SK-N-SH treated with all-trans-retinoic acid at 6 μM for 48 hours (cell line): ENCODE data around the gene PCDH15.

Source experiments
- ATAC-seq: fragments of 200-7000 bp; cut with Tn5 transposase; 3 replicates; pipeline ENCODE4 v1.9.1; 2020; ENCODE audit warnings: mild to moderate bottlenecking, moderate library complexity
- ARNTL ChIP-seq: fragments of 450-650 bp; formaldehyde crosslinking; IDR thresholded peaks from 2 replicates; pipeline ENCODE4 v1.5.0; 2020; ENCODE audit warnings: low read depth, mild to moderate bottlenecking, moderate library complexity, borderline replicate concordance
- BACH2 ChIP-seq: fragments of 250-450 bp; sonication (Bioruptor Pico); IDR thresholded peaks from 2 replicates; pipeline ENCODE4 v1.9.0; 2021; ENCODE audit warnings: mild to moderate bottlenecking, borderline replicate concordance
- ESRRG ChIP-seq: fragments of 250-450 bp; sonication (Bioruptor Pico); IDR thresholded peaks from 2 replicates; pipeline ENCODE4 v1.6.1; 2021; ENCODE audit warnings: mild to moderate bottlenecking
- GLIS3 ChIP-seq: fragments of 250-450 bp; sonication (Bioruptor Pico); IDR thresholded peaks from 2 replicates; pipeline ENCODE4 v1.5.0; 2020; ENCODE audit warnings: mild to moderate bottlenecking, moderate library complexity
- ISL1 ChIP-seq: fragments of 250-450 bp; sonication (Bioruptor Pico); IDR thresholded peaks from 2 replicates; pipeline ENCODE4 v2.1.2; 2022; ENCODE audit warnings: mild to moderate bottlenecking, moderate library complexity
- OSR1 ChIP-seq: fragments of 250-450 bp; sonication (Bioruptor Pico); IDR thresholded peaks from 2 replicates; pipeline ENCODE4 v1.8.0; 2022; ENCODE audit warnings: moderate library complexity, mild to moderate bottlenecking, inconsistent platforms
- PPARA ChIP-seq: fragments of 250-450 bp; sonication (Bioruptor Pico); IDR thresholded peaks from 2 replicates; pipeline ENCODE4 v1.5.0; 2020; ENCODE audit warnings: mild to moderate bottlenecking, borderline replicate concordance
- SNAI2 ChIP-seq: fragments of 250-450 bp; sonication (Bioruptor Pico); IDR thresholded peaks from 2 replicates; pipeline ENCODE4 v1.5.0; 2020; ENCODE audit warnings: mild to moderate bottlenecking, moderate library complexity
- TCF4 ChIP-seq: fragments of 250-450 bp; sonication (Bioruptor Pico); IDR thresholded peaks from 2 replicates; pipeline ENCODE4 v1.8.0; 2021; ENCODE audit warnings: mild to moderate bottlenecking, moderate library complexity, borderline replicate concordance
- TOX ChIP-seq: fragments of 250-450 bp; sonication (Bioruptor Pico); IDR thresholded peaks from 2 replicates; pipeline ENCODE4 v1.8.0; 2021; ENCODE audit warnings: mild to moderate bottlenecking, moderate library complexity, borderline replicate concordance
- ZC3H10 ChIP-seq: fragments of 250-450 bp; sonication (Bioruptor Pico); IDR thresholded peaks from 2 replicates; pipeline ENCODE4 v1.5.1; 2021; ENCODE audit warnings: mild to moderate bottlenecking, moderate library complexity
- ZFP3 ChIP-seq: fragments of 250-450 bp; sonication (Bioruptor Pico); IDR thresholded peaks from 2 replicates; pipeline ENCODE4 v1.5.0; 2020; ENCODE audit warnings: mild to moderate bottlenecking, moderate library complexity
- ZFP30 ChIP-seq: fragments of 450-650 bp; formaldehyde crosslinking; IDR thresholded peaks from 2 replicates; pipeline ENCODE4 v1.5.0; 2022; ENCODE audit warnings: mild to moderate bottlenecking, moderate library complexity
- ZNF565 ChIP-seq: fragments of 450-650 bp; formaldehyde crosslinking; conservative IDR thresholded peaks from 2 replicates; pipeline ENCODE4 v1.5.0; 2020; ENCODE audit warnings: low read depth, mild to moderate bottlenecking, moderate library complexity
- ZNF70 ChIP-seq: fragments of 450-650 bp; formaldehyde crosslinking; IDR thresholded peaks from 2 replicates; pipeline ENCODE4 v1.5.0; 2020; ENCODE audit warnings: mild to moderate bottlenecking, moderate library complexity
- ZNF8 ChIP-seq: fragments of 450-650 bp; formaldehyde crosslinking; IDR thresholded peaks from 2 replicates; pipeline ENCODE4 v1.5.0; 2020; ENCODE audit warnings: mild to moderate bottlenecking, moderate library complexity
- TF ChIP-seq, protein P1 (sequence below): fragments of 250-450 bp; sonication (Bioruptor Pico); IDR thresholded peaks from 2 replicates; pipeline ENCODE4 v1.8.0; 2020; ENCODE audit warnings: mild to moderate bottlenecking, moderate library complexity, borderline replicate concordance
- TF ChIP-seq, protein P2 (sequence below): fragments of 250-450 bp; sonication (Bioruptor Pico); IDR thresholded peaks from 2 replicates; pipeline ENCODE4 v1.5.1; 2021; ENCODE audit warnings: mild to moderate bottlenecking, moderate library complexity
- TF ChIP-seq, protein P3 (sequence below): fragments of 250-450 bp; sonication (Bioruptor Pico); IDR thresholded peaks from 2 replicates; pipeline ENCODE4 v1.5.0; 2020; ENCODE audit warnings: mild to moderate bottlenecking, moderate library complexity
- TF ChIP-seq, protein P4 (sequence below): fragments of 250-450 bp; sonication (Bioruptor Pico); IDR thresholded peaks from 2 replicates; pipeline ENCODE4 v1.5.1; 2020; ENCODE audit warnings: low read depth, mild to moderate bottlenecking, moderate library complexity

The PCDH15 gene

DNA sequence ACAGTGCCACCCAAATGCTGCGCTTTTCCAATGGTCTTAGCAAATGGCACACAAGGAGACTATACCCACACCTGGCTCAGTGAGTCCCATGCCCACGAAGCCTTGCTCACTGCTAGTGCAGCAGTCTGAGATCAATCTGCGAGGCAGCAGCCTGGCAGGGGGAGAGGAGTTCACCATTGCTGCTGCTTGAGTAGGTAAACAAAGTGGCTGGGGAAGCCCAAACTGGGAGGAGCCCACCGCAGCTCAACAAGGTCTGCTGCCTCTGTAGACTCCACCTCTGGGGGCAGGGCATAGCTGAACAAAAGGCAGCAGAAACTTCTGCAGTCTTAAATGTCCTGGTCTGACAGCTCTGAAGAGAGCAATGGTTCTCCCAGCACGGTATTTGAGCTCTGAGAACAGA, 891.2 kb downstream of the PCDH15 start:
- TF ChIP-seq BACH2 (CRISPR knock-in tag) (no peak), ESRRG (CRISPR knock-in tag) (no peak), TOX (CRISPR knock-in tag) (no peak), ZNF70 (CRISPR knock-in tag) (no peak), OSR1 (CRISPR knock-in tag) (no peak), ZFP3 (CRISPR knock-in tag) (no peak), ZNF8 (CRISPR knock-in tag) (no peak)
- TF ChIP-seq, protein P1, sequence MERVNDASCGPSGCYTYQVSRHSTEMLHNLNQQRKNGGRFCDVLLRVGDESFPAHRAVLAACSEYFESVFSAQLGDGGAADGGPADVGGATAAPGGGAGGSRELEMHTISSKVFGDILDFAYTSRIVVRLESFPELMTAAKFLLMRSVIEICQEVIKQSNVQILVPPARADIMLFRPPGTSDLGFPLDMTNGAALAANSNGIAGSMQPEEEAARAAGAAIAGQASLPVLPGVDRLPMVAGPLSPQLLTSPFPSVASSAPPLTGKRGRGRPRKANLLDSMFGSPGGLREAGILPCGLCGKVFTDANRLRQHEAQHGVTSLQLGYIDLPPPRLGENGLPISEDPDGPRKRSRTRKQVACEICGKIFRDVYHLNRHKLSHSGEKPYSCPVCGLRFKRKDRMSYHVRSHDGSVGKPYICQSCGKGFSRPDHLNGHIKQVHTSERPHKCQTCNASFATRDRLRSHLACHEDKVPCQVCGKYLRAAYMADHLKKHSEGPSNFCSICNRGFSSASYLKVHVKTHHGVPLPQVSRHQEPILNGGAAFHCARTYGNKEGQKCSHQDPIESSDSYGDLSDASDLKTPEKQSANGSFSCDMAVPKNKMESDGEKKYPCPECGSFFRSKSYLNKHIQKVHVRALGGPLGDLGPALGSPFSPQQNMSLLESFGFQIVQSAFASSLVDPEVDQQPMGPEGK (CRISPR knock-in tag): no peak
- TF ChIP-seq, protein P2, sequence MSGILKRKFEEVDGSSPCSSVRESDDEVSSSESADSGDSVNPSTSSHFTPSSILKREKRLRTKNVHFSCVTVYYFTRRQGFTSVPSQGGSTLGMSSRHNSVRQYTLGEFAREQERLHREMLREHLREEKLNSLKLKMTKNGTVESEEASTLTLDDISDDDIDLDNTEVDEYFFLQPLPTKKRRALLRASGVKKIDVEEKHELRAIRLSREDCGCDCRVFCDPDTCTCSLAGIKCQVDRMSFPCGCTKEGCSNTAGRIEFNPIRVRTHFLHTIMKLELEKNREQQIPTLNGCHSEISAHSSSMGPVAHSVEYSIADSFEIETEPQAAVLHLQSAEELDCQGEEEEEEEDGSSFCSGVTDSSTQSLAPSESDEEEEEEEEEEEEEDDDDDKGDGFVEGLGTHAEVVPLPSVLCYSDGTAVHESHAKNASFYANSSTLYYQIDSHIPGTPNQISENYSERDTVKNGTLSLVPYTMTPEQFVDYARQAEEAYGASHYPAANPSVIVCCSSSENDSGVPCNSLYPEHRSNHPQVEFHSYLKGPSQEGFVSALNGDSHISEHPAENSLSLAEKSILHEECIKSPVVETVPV (CRISPR knock-in tag): no peak
- TF ChIP-seq, protein P3, sequence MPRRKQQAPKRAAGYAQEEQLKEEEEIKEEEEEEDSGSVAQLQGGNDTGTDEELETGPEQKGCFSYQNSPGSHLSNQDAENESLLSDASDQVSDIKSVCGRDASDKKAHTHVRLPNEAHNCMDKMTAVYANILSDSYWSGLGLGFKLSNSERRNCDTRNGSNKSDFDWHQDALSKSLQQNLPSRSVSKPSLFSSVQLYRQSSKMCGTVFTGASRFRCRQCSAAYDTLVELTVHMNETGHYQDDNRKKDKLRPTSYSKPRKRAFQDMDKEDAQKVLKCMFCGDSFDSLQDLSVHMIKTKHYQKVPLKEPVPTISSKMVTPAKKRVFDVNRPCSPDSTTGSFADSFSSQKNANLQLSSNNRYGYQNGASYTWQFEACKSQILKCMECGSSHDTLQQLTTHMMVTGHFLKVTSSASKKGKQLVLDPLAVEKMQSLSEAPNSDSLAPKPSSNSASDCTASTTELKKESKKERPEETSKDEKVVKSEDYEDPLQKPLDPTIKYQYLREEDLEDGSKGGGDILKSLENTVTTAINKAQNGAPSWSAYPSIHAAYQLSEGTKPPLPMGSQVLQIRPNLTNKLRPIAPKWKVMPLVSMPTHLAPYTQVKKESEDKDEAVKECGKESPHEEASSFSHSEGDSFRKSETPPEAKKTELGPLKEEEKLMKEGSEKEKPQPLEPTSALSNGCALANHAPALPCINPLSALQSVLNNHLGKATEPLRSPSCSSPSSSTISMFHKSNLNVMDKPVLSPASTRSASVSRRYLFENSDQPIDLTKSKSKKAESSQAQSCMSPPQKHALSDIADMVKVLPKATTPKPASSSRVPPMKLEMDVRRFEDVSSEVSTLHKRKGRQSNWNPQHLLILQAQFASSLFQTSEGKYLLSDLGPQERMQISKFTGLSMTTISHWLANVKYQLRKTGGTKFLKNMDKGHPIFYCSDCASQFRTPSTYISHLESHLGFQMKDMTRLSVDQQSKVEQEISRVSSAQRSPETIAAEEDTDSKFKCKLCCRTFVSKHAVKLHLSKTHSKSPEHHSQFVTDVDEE: no peak
- TF ChIP-seq, protein P4, sequence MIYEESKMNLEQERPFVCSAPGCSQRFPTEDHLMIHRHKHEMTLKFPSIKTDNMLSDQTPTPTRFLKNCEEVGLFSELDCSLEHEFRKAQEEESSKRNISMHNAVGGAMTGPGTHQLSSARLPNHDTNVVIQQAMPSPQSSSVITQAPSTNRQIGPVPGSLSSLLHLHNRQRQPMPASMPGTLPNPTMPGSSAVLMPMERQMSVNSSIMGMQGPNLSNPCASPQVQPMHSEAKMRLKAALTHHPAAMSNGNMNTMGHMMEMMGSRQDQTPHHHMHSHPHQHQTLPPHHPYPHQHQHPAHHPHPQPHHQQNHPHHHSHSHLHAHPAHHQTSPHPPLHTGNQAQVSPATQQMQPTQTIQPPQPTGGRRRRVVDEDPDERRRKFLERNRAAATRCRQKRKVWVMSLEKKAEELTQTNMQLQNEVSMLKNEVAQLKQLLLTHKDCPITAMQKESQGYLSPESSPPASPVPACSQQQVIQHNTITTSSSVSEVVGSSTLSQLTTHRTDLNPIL (CRISPR knock-in tag): no peak
- ATAC-seq: no peak

DNA sequence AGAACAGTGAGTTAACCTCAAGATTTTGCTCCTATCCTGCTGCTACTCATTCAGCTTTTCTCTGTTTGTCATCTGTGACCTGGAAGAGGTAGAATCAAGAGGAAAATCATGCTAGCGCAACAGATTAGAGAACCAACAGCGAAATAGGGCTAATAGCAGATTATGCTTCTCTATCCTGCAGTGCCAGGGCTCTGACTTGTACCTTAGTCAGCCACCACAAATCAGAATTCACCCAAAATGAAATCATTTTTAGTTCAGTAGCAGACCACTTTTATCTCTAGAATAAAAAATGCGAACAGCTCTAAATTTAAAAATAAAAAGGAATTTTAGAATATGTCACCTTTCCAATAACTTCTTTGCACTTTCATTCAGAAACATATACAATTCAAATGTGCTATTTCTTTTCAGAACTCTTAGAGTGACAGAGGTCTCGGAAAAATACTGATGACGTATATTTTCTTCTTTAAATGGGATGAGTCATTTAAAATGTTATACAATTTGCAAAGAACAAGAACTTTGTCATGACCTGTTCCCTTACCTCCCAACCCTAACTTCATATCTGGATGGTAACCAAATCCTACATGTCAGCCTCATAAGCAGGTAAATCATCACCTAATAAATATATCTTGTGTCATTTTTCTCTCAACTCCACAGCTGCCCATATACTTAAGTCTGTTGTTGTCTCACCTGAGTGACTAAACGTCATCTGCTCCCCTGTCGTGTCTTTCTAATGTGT, 896.4 kb downstream of the PCDH15 start:
- ATAC-seq: no peak
- TF ChIP-seq GLIS3 (CRISPR knock-in tag) (no peak), OSR1 (CRISPR knock-in tag) (no peak), PPARA (CRISPR knock-in tag) (no peak), ZNF565 (no peak), BACH2 (CRISPR knock-in tag) (no peak), ARNTL (CRISPR knock-in tag) (no peak), ZC3H10 (CRISPR knock-in tag) (no peak), SNAI2 (CRISPR knock-in tag) (no peak), TCF4 (CRISPR knock-in tag) (no peak), ZNF70 (CRISPR knock-in tag) (no peak), ZFP30 (no peak), ESRRG (CRISPR knock-in tag) (no peak), ISL1 (CRISPR knock-in tag) (no peak)
- TF ChIP-seq, protein P1 (CRISPR knock-in tag): no peak

DNA sequence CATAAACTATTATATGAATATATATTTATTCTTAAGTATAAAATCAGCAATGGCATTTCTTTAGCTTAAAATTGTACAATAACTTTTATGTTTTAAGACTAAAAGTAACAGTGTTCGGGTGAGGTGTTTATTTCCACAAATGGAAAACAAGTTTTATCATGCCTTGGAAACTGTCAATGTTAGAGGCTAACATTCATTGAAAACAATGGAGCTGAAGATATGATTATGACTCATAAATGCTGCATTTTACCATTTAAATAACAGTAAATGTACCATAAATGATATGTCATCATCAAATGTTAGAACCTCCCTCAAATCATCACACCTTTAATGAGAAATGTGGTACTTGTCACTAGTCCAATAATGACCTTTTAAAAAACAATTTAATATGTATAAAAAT, 897.3 kb downstream of the PCDH15 start:
- no peak for ATAC-seq
- no peak for TF ChIP-seq PPARA (CRISPR knock-in tag)
- TF ChIP-seq SNAI2 (CRISPR knock-in tag): no peak
- TF ChIP-seq BACH2 (CRISPR knock-in tag): no peak
